Measurements from ENCODE around the gene PRRG2. TPM values are rescaled to one million over a fixed set of nuclear protein-coding genes. Genes with fewer than 3 reads are reported as not detected.

The PRRG2 gene
- total RNA-seq, 1 experiment from 2014 or later = 0.64 TPM

DNA sequence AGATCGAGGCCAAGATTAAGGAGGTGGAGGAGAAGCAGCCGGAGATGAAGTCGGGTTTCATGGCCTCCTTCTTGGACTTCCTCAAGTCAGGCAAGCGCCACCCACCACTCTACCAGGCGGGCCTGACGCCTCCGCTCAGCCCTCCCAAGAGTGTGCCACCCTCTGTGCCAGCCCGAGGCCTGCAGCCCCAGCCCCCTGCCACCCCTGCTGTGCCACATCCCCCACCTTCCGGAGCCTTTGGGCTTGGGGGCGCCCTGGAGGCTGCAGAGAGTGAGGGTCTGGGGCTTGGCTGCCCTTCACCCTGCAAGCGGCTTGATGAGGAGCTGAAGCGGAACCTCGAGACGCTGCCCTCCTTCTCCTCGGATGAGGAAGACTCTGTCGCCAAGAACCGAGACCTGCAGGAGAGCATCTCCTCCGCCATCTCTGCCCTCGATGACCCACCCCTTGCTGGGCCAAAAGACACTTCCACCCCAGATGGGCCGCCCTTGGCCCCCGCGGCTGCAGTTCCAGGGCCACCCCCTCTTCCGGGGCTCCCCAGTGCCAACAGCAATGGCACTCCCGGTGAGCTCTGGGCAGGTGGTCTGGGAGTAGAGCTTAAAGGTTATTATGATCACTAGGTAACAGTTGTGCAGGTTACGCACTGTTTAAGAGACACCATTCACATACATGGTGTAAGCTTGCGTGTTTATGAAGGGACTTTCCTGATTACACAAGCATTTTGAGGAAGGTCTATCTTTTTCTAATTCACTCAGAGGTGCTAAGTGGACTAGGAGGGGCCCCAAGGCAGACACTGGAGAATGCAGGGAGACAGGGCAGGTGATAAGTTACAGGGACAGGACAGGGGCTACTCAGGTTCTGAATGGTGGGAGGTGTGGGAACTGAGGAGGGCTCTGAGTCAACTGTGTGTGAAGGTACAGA is 18.5 kb downstream of the PRRG2 start:
- POLR2A ChIA-PET = no interaction called here
- DNase-seq (ENCODE audit: low read depth, low spot score) = no peak
- no peak for ATAC-seq
- H3K4me1 ChIP-seq (ENCODE audit: control insufficient read depth, insufficient read depth, low read length) = no peaks in the 10 kb centered on the region
- no peak overlapping the region for H3K4me3 ChIP-seq (ENCODE audit: low read depth in 2 of 2, low read length in 2 of 2)
- in situ Hi-C loops (cut with HindIII; ENCODE audit: low pct_unique_long_range_greater_than_20kb, low sequenced_read_pairs) = no loop called here
- no peak overlapping the region for H3K27ac ChIP-seq (ENCODE audit: low read length)
- intact Hi-C loops (cut with micrococcal nuclease; ENCODE audit: unreplicated experiment) = no loop called here
- H3K9me3 ChIP-seq (ENCODE audit: control insufficient read depth, insufficient read depth, low read depth, low read length) = no peaks in the 10 kb centered on the region
- no peaks in the 10 kb centered on the region; the same call in 1 of the 2 replicates for H3K36me3 ChIP-seq (ENCODE audit: control insufficient read depth, insufficient read depth, low read length)
- no peak for TF ChIP-seq TCF7L2 (IDR thresholded peaks at IDR 0.05; ENCODE audit: low read depth, low read length)
- TF ChIP-seq, protein P1, sequence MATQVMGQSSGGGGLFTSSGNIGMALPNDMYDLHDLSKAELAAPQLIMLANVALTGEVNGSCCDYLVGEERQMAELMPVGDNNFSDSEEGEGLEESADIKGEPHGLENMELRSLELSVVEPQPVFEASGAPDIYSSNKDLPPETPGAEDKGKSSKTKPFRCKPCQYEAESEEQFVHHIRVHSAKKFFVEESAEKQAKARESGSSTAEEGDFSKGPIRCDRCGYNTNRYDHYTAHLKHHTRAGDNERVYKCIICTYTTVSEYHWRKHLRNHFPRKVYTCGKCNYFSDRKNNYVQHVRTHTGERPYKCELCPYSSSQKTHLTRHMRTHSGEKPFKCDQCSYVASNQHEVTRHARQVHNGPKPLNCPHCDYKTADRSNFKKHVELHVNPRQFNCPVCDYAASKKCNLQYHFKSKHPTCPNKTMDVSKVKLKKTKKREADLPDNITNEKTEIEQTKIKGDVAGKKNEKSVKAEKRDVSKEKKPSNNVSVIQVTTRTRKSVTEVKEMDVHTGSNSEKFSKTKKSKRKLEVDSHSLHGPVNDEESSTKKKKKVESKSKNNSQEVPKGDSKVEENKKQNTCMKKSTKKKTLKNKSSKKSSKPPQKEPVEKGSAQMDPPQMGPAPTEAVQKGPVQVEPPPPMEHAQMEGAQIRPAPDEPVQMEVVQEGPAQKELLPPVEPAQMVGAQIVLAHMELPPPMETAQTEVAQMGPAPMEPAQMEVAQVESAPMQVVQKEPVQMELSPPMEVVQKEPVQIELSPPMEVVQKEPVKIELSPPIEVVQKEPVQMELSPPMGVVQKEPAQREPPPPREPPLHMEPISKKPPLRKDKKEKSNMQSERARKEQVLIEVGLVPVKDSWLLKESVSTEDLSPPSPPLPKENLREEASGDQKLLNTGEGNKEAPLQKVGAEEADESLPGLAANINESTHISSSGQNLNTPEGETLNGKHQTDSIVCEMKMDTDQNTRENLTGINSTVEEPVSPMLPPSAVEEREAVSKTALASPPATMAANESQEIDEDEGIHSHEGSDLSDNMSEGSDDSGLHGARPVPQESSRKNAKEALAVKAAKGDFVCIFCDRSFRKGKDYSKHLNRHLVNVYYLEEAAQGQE (IDR thresholded peaks at IDR 0.05; ENCODE audit: insufficient read depth in 1 of 2, low read depth in 2 of 2, low read length in 1 of 2) = no peak
- TF ChIP-seq, protein P2, sequence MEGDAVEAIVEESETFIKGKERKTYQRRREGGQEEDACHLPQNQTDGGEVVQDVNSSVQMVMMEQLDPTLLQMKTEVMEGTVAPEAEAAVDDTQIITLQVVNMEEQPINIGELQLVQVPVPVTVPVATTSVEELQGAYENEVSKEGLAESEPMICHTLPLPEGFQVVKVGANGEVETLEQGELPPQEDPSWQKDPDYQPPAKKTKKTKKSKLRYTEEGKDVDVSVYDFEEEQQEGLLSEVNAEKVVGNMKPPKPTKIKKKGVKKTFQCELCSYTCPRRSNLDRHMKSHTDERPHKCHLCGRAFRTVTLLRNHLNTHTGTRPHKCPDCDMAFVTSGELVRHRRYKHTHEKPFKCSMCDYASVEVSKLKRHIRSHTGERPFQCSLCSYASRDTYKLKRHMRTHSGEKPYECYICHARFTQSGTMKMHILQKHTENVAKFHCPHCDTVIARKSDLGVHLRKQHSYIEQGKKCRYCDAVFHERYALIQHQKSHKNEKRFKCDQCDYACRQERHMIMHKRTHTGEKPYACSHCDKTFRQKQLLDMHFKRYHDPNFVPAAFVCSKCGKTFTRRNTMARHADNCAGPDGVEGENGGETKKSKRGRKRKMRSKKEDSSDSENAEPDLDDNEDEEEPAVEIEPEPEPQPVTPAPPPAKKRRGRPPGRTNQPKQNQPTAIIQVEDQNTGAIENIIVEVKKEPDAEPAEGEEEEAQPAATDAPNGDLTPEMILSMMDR (IDR thresholded peaks at IDR 0.05) = no peak
- TF ChIP-seq SIN3A (IDR thresholded peaks at IDR 0.05; ENCODE audit: borderline replicate concordance, insufficient read depth, low read depth, low read length) = no peak
- no peak for TF ChIP-seq POLR2AphosphoS5 (IDR thresholded peaks at IDR 0.05; ENCODE audit: low read depth, low read length)
- BruUV-seq (replicated peaks) = no TSS peak
- CTCF ChIA-PET = no interaction called here
- H3K27me3 ChIP-seq (ENCODE audit: control insufficient read depth, insufficient read depth, low read length) = no peaks in the 10 kb centered on the region

DNA sequence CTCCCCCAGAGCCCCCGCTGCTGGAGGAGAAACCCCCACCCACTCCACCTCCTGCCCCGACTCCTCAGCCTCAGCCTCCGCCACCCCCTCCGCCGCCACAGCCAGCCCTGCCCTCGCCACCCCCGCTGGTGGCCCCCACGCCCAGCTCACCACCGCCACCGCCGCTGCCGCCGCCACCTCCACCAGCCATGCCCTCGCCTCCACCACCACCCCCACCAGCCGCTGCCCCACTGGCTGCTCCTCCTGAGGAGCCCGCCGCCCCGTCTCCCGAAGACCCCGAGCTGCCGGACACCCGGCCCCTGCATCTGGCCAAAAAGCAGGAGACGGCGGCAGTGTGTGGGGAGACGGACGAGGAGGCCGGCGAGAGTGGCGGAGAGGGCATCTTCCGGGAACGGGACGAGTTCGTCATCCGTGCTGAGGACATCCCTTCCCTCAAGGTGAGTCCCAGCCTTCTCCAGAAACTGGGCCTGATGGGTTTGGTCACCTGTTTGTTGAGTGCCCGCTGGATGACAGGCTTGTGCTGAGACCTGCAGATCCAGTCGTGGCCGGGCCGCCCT is 20.4 kb downstream of the PRRG2 start:
- no peak overlapping the region for H3K4me3 ChIP-seq (ENCODE audit: low read depth in 2 of 2, low read length in 2 of 2)
- H3K27ac ChIP-seq (ENCODE audit: low read length) = no peak overlapping the region
- intact Hi-C loops (cut with micrococcal nuclease; ENCODE audit: unreplicated experiment) (no loop called here), in situ Hi-C loops (cut with HindIII; ENCODE audit: low pct_unique_long_range_greater_than_20kb, low sequenced_read_pairs) (no loop called here)
- H3K36me3 ChIP-seq (ENCODE audit: control insufficient read depth, insufficient read depth, low read length) = no peaks in the 10 kb centered on the region; the same call in 1 of the 2 replicates
- DNase-seq (ENCODE audit: low read depth, low spot score) = no peak
- no TSS peak for BruUV-seq (replicated peaks)
- ChIA-PET CTCF (no interaction called here), POLR2A (no interaction called here)
- no peak for ATAC-seq
- TF ChIP-seq SIN3A (IDR thresholded peaks at IDR 0.05; ENCODE audit: borderline replicate concordance, insufficient read depth, low read depth, low read length) = no peak
- TF ChIP-seq, protein P2 (IDR thresholded peaks at IDR 0.05) = no peak
- TF ChIP-seq, protein P1 (IDR thresholded peaks at IDR 0.05; ENCODE audit: insufficient read depth in 1 of 2, low read depth in 2 of 2, low read length in 1 of 2) = no peak
- no peak for TF ChIP-seq POLR2AphosphoS5 (IDR thresholded peaks at IDR 0.05; ENCODE audit: low read depth, low read length)
- TF ChIP-seq TCF7L2 (IDR thresholded peaks at IDR 0.05; ENCODE audit: low read depth, low read length) = no peak
- H3K27me3 ChIP-seq (ENCODE audit: control insufficient read depth, insufficient read depth, low read length) = no peaks in the 10 kb centered on the region
- H3K9me3 ChIP-seq (ENCODE audit: control insufficient read depth, insufficient read depth, low read depth, low read length) = no peaks in the 10 kb centered on the region
- H3K4me1 ChIP-seq (ENCODE audit: control insufficient read depth, insufficient read depth, low read length) = no peaks in the 10 kb centered on the region
